WTC11 (cell line): ENCODE data around the gene SKIL. TPM values are rescaled to one million over a fixed set of nuclear protein-coding genes. Genes with fewer than 3 reads are reported as not detected.

Experiments
- ATAC-seq: fragments of 200-7000 bp; cut with Tn5 transposase; 2 replicates; pipeline ENCODE4 v1.10.0; 2021; ENCODE audit warnings: mild to moderate bottlenecking, moderate library complexity
- CTCF ChIA-PET: fragments of 300-600 bp; sonication (Branson Sonifier 250); formaldehyde crosslinking; loops from one replicate; lab custom pipeline; 2021; ENCODE audit warnings: antibody characterized with exemption; lab: Charles Lee
- POLR2A ChIA-PET: fragments of 350-600 bp; sonication (Branson Sonifier 250); formaldehyde crosslinking; loops from one replicate; lab custom pipeline; 2021; ENCODE audit warnings: antibody characterized with exemption; lab: Charles Lee
- DNase-seq: peaks from one replicate; pipeline ENCODE4 v3.0.0; 2021; ENCODE audit warnings: low spot score
- H3K27ac Mint-ChIP-seq: 2 replicates; pipeline ENCODE4 v1.8.0; 2021; ENCODE audit warnings: mixed read lengths
- H3K27me3 Mint-ChIP-seq: 2 replicates; pipeline ENCODE4 v1.8.0; 2021; ENCODE audit warnings: low read depth, mild to moderate bottlenecking, moderate library complexity, mixed read lengths
- H3K36me3 Mint-ChIP-seq: 2 replicates; pipeline ENCODE4 v1.8.0; 2021; ENCODE audit warnings: mixed read lengths
- H3K4me1 Mint-ChIP-seq: 2 replicates; pipeline ENCODE4 v1.8.0; 2022; ENCODE audit warnings: mixed read lengths
- H3K4me3 Mint-ChIP-seq: 2 replicates; pipeline ENCODE4 v1.8.0; 2021; ENCODE audit warnings: mild to moderate bottlenecking, moderate library complexity, mixed read lengths
- H3K9me3 Mint-ChIP-seq: 2 replicates; pipeline ENCODE4 v1.8.0; 2021; ENCODE audit warnings: mixed read lengths
- AFF4 ChIP-seq: sonication (generic); formaldehyde crosslinking; IDR thresholded peaks from 2 replicates; pipeline ENCODE4 v1.8.1; 2023; ENCODE audit warnings: mild to moderate bottlenecking, missing genetic modification reagents, borderline replicate concordance
- ATF3 ChIP-seq: sonication (generic); formaldehyde crosslinking; conservative IDR thresholded peaks from 2 replicates; pipeline ENCODE4 v1.8.1; 2022; ENCODE audit warnings: mild to moderate bottlenecking, missing genetic modification reagents
- ATF6 ChIP-seq: sonication (generic); formaldehyde crosslinking; IDR thresholded peaks from 2 replicates; pipeline ENCODE4 v1.8.1; 2023; ENCODE audit warnings: mild to moderate bottlenecking, missing genetic modification reagents
- CBFB ChIP-seq: sonication (generic); formaldehyde crosslinking; IDR thresholded peaks from 2 replicates; pipeline ENCODE4 v1.8.1; 2022; ENCODE audit warnings: mild to moderate bottlenecking, low read depth, missing genetic modification reagents
- CREB1 ChIP-seq: sonication (generic); formaldehyde crosslinking; IDR thresholded peaks from 2 replicates; pipeline ENCODE4 v1.8.0; 2023; ENCODE audit warnings: mild to moderate bottlenecking, missing genetic modification reagents
- CREM ChIP-seq: sonication (generic); formaldehyde crosslinking; IDR thresholded peaks from 2 replicates; pipeline ENCODE4 v1.8.1; 2022; ENCODE audit warnings: mild to moderate bottlenecking, missing genetic modification reagents, moderate library complexity
- ESRRA ChIP-seq: sonication (generic); formaldehyde crosslinking; IDR thresholded peaks from 2 replicates; pipeline ENCODE4 v1.8.1; 2022; ENCODE audit warnings: mild to moderate bottlenecking, missing genetic modification reagents, borderline replicate concordance
- FOXK1 ChIP-seq: sonication (generic); formaldehyde crosslinking; IDR thresholded peaks from 2 replicates; pipeline ENCODE4 v1.8.0; 2022; ENCODE audit warnings: mild to moderate bottlenecking, moderate library complexity, missing genetic modification reagents
- FOXP1 ChIP-seq: sonication (generic); formaldehyde crosslinking; IDR thresholded peaks from 2 replicates; pipeline ENCODE4 v1.8.0; 2022; ENCODE audit warnings: missing genetic modification reagents, mild to moderate bottlenecking, moderate library complexity, borderline replicate concordance
- GABPB1 ChIP-seq: sonication (generic); formaldehyde crosslinking; IDR thresholded peaks from 2 replicates; pipeline ENCODE4 v1.8.1; 2023; ENCODE audit warnings: mild to moderate bottlenecking, missing genetic modification reagents
- GTF2I ChIP-seq: fragments of 250-450 bp; sonication (Bioruptor Pico); conservative IDR thresholded peaks from 2 replicates; pipeline ENCODE4 v1.4.0; 2021; ENCODE audit warnings: mild to moderate bottlenecking
- JAZF1 ChIP-seq: fragments of 250-450 bp; sonication (Bioruptor Pico); IDR thresholded peaks from 2 replicates; pipeline ENCODE4 v1.9.0; 2021; ENCODE audit warnings: moderate library complexity, mild to moderate bottlenecking, inconsistent platforms
- MYBL2 ChIP-seq: sonication (generic); formaldehyde crosslinking; IDR thresholded peaks from 2 replicates; pipeline ENCODE4 v1.8.1; 2023; ENCODE audit warnings: mild to moderate bottlenecking, moderate library complexity, missing genetic modification reagents
- NFYB ChIP-seq: sonication (generic); formaldehyde crosslinking; conservative IDR thresholded peaks from 2 replicates; pipeline ENCODE4 v1.8.0; 2022; ENCODE audit warnings: low read depth, missing genetic modification reagents
- NR3C1 ChIP-seq: sonication (generic); formaldehyde crosslinking; conservative IDR thresholded peaks from 2 replicates; pipeline ENCODE4 v1.8.1; 2023; ENCODE audit warnings: low read depth, mild to moderate bottlenecking, missing genetic modification reagents
- SMAD4 ChIP-seq: sonication (generic); formaldehyde crosslinking; IDR thresholded peaks from 2 replicates; pipeline ENCODE4 v1.8.0; 2022; ENCODE audit warnings: mild to moderate bottlenecking, missing genetic modification reagents
- SOX15 ChIP-seq: fragments of 250-450 bp; sonication (Bioruptor Pico); IDR thresholded peaks from 2 replicates; pipeline ENCODE4 v1.9.0; 2021; ENCODE audit warnings: mild to moderate bottlenecking
- TEAD1 ChIP-seq: sonication (generic); formaldehyde crosslinking; IDR thresholded peaks from 2 replicates; pipeline ENCODE4 v1.8.0; 2022; ENCODE audit warnings: mild to moderate bottlenecking, missing genetic modification reagents
- ZNF232 ChIP-seq: sonication (generic); formaldehyde crosslinking; IDR thresholded peaks from 2 replicates; pipeline ENCODE4 v1.8.0; 2022; ENCODE audit warnings: mild to moderate bottlenecking, missing genetic modification reagents
- ZNF263 ChIP-seq: sonication (generic); formaldehyde crosslinking; IDR thresholded peaks from 2 replicates; pipeline ENCODE4 v1.8.1; 2022; ENCODE audit warnings: low read depth, mild to moderate bottlenecking, moderate library complexity, missing genetic modification reagents
- ZNF396 ChIP-seq: fragments of 250-450 bp; sonication (Bioruptor Pico); IDR thresholded peaks from 2 replicates; pipeline ENCODE4 v1.8.0; 2021; ENCODE audit warnings: mild to moderate bottlenecking, moderate library complexity, borderline replicate concordance
- ZNF416 ChIP-seq: fragments of 250-450 bp; sonication (Bioruptor Pico); IDR thresholded peaks from 2 replicates; pipeline ENCODE4 v1.9.0; 2021; ENCODE audit warnings: mild to moderate bottlenecking, inconsistent platforms
- ZNF423 ChIP-seq: fragments of 250-450 bp; sonication (Bioruptor Pico); IDR thresholded peaks from 2 replicates; pipeline ENCODE4 v2.1.2; 2022; ENCODE audit warnings: mild to moderate bottlenecking, moderate library complexity
- total RNA-seq: library from RNA; stranded (reverse); gene quantifications from 3 replicates; pipeline ENCODE4 v1.2.3, GENCODE V29; 2021
- TF ChIP-seq, protein P1 (sequence below): fragments of 250-450 bp; sonication (Bioruptor Pico); IDR thresholded peaks from 2 replicates; pipeline ENCODE4 v1.9.0; 2021; ENCODE audit warnings: moderate library complexity, mild to moderate bottlenecking, inconsistent platforms, borderline replicate concordance
- TF ChIP-seq, protein P2 (sequence below): fragments of 200-600 bp; IDR thresholded peaks from 2 replicates; pipeline ENCODE4 v1.8.0; 2022; ENCODE audit warnings: antibody characterized with exemption
- TF ChIP-seq, protein P3 (sequence below): sonication (generic); formaldehyde crosslinking; IDR thresholded peaks from 2 replicates; pipeline ENCODE4 v1.8.1; 2022; ENCODE audit warnings: missing genetic modification reagents, borderline replicate concordance
- TF ChIP-seq, protein P4 (sequence below): sonication (generic); formaldehyde crosslinking; IDR thresholded peaks from 2 replicates; pipeline ENCODE4 v1.8.1; 2022; ENCODE audit warnings: mild to moderate bottlenecking, missing genetic modification reagents, moderate library complexity, borderline replicate concordance

SKIL gene
- total RNA-seq, 1 experiment from 2014 or later: 181 TPM

GRCh38 chr3:170356596-170357175, 829 bp upstream of the SKIL start:
- DNase-seq (peak; percentile 82), ATAC-seq (peak; percentile 75)
- Mint-ChIP-seq H3K4me1 (peaks cover 51% of the 10 kb centered on the region), H3K36me3 (peaks cover 32% of the 10 kb centered on the region), H3K9me3 (no peaks in the 10 kb centered on the region), H3K4me3 (peak overlapping the region; percentile 80), H3K27ac (peak overlapping the region; percentile 98), H3K27me3 (no peaks in the 10 kb centered on the region)
- POLR2A ChIA-PET: interaction anchor here (0.6 to 1.4 kb wide), 3 partner anchors 9 to 389 kb away, joined by 3 to 4 read pairs (median 3); partner anchors contain the start of gene CLDN11
- CTCF ChIA-PET: interaction anchor here (0.8 to 2.9 kb wide), 5 partner anchors 19 to 278 kb away, joined by 3 to 19 read pairs (median 5); no protein-coding TSS in a partner anchor
- peak; percentile 86 for TF ChIP-seq ZNF423 (CRISPR knock-in tag)
- no peak for TF ChIP-seq ESRRA (CRISPR knock-in tag)
- TF ChIP-seq MYBL2 (CRISPR knock-in tag): no peak
- no peak for TF ChIP-seq JAZF1
- TF ChIP-seq, protein P1, sequence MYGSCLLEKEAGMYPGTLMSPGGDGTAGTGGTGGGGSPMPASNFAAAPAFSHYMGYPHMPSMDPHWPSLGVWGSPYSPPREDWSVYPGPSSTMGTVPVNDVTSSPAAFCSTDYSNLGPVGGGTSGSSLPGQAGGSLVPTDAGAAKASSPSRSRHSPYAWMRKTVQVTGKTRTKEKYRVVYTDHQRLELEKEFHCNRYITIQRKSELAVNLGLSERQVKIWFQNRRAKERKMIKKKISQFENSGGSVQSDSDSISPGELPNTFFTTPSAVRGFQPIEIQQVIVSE (CRISPR knock-in tag): no peak
- no peak for TF ChIP-seq SMAD4
- TF ChIP-seq ZNF232: no peak
- TF ChIP-seq, protein P2, sequence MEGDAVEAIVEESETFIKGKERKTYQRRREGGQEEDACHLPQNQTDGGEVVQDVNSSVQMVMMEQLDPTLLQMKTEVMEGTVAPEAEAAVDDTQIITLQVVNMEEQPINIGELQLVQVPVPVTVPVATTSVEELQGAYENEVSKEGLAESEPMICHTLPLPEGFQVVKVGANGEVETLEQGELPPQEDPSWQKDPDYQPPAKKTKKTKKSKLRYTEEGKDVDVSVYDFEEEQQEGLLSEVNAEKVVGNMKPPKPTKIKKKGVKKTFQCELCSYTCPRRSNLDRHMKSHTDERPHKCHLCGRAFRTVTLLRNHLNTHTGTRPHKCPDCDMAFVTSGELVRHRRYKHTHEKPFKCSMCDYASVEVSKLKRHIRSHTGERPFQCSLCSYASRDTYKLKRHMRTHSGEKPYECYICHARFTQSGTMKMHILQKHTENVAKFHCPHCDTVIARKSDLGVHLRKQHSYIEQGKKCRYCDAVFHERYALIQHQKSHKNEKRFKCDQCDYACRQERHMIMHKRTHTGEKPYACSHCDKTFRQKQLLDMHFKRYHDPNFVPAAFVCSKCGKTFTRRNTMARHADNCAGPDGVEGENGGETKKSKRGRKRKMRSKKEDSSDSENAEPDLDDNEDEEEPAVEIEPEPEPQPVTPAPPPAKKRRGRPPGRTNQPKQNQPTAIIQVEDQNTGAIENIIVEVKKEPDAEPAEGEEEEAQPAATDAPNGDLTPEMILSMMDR: no peak
- no peak for TF ChIP-seq AFF4
- TF ChIP-seq ATF3 (CRISPR knock-in tag): no peak
- TF ChIP-seq FOXK1: peak; percentile 52; the same call in 1 of the 2 replicates
- TF ChIP-seq CREB1: no peak
- TF ChIP-seq CBFB (CRISPR knock-in tag): no peak
- TF ChIP-seq NR3C1 (CRISPR knock-in tag): no peak
- no peak for TF ChIP-seq ZNF396 (CRISPR knock-in tag)
- no peak for TF ChIP-seq TEAD1
- TF ChIP-seq NFYB (CRISPR knock-in tag): no peak
- peak; percentile 59; the same call in 1 of the 2 replicates for TF ChIP-seq ZNF416 (CRISPR knock-in tag)
- no peak for TF ChIP-seq FOXP1 (CRISPR knock-in tag)
- TF ChIP-seq, protein P3, sequence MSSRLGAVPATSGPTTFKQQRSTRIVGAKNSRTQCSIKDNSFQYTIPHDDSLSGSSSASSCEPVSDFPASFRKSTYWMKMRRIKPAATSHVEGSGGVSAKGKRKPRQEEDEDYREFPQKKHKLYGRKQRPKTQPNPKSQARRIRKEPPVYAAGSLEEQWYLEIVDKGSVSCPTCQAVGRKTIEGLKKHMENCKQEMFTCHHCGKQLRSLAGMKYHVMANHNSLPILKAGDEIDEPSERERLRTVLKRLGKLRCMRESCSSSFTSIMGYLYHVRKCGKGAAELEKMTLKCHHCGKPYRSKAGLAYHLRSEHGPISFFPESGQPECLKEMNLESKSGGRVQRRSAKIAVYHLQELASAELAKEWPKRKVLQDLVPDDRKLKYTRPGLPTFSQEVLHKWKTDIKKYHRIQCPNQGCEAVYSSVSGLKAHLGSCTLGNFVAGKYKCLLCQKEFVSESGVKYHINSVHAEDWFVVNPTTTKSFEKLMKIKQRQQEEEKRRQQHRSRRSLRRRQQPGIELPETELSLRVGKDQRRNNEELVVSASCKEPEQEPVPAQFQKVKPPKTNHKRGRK: no peak
- TF ChIP-seq ATF6 (CRISPR knock-in tag): no peak
- no peak for TF ChIP-seq SOX15
- TF ChIP-seq ZNF263 (CRISPR knock-in tag): no peak
- TF ChIP-seq GTF2I (CRISPR knock-in tag): no peak
- TF ChIP-seq, protein P4, sequence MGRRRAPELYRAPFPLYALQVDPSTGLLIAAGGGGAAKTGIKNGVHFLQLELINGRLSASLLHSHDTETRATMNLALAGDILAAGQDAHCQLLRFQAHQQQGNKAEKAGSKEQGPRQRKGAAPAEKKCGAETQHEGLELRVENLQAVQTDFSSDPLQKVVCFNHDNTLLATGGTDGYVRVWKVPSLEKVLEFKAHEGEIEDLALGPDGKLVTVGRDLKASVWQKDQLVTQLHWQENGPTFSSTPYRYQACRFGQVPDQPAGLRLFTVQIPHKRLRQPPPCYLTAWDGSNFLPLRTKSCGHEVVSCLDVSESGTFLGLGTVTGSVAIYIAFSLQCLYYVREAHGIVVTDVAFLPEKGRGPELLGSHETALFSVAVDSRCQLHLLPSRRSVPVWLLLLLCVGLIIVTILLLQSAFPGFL (CRISPR knock-in tag): no peak
- TF ChIP-seq CREM (CRISPR knock-in tag): no peak
- no peak for TF ChIP-seq GABPB1 (CRISPR knock-in tag)
